Neural cell (in vitro differentiated cells): Measurements from ENCODE around the gene REL. TPM values are rescaled to one million over a fixed set of nuclear protein-coding genes. Genes with fewer than 3 reads are reported as not detected.

Source experiments
- H2AFZ ChIP-seq: fragments of 200-600, 300-800 bp; sonication (generic), shearing (Covaris generic); 2 replicates; pipeline ENCODE4 v1.6.0; 2014; ENCODE audit warnings: low read depth, mild to moderate bottlenecking, antibody characterized with exemption, low read length, moderate library complexity
- H3F3A ChIP-seq: fragments of 200-600 bp; shearing (Covaris generic); 2 replicates; pipeline ENCODE4 v1.6.1; 2016; ENCODE audit warnings: mild to moderate bottlenecking, moderate library complexity, mixed read lengths, antibody characterized with exemption, low read length; ENCODE audit not compliant: insufficient read depth, poor library complexity, severe bottlenecking
- H3K27ac ChIP-seq: fragments of 200-600, 300-800 bp; sonication (generic), shearing (Covaris generic); 2 replicates; pipeline ENCODE4 v1.5.1; 2014; ENCODE audit warnings: mild to moderate bottlenecking, low read length, moderate library complexity
- H3K27me3 ChIP-seq: fragments of 300-800, 200-600 bp; sonication (generic), shearing (Covaris generic); 2 replicates; pipeline ENCODE4 v1.6.0; 2014; ENCODE audit warnings: mild to moderate bottlenecking, low read depth, low read length, moderate library complexity; ENCODE audit not compliant: insufficient read depth
- H3K36me3 ChIP-seq: fragments of 300-800, 200-600 bp; sonication (generic), shearing (Covaris generic); 2 replicates; pipeline ENCODE4 v1.5.1; 2014; ENCODE audit warnings: mild to moderate bottlenecking, antibody characterized with exemption, low read length, moderate library complexity; ENCODE audit not compliant: insufficient read depth
- H3K4me2 ChIP-seq: fragments of 300-800, 200-600 bp; sonication (generic), shearing (Covaris generic); 2 replicates; pipeline ENCODE4 v1.6.0; 2014; ENCODE audit warnings: mild to moderate bottlenecking, low read length
- H3K4me3 ChIP-seq: fragments of 300-800, 200-600 bp; sonication (generic), shearing (Covaris generic); 2 replicates; pipeline ENCODE4 v1.5.1; 2014; ENCODE audit warnings: mild to moderate bottlenecking, low read length, moderate library complexity
- H3K79me2 ChIP-seq: fragments of 200-600 bp; shearing (Covaris generic); replicated peaks from 2 replicates; pipeline ENCODE4 v1.6.0; 2014; ENCODE audit warnings: mild to moderate bottlenecking, low read length, moderate library complexity; ENCODE audit not compliant: insufficient read depth
- H3K9ac ChIP-seq: fragments of 300-800, 200-600 bp; sonication (generic), shearing (Covaris generic); 2 replicates; pipeline ENCODE4 v1.6.1; 2016; ENCODE audit warnings: mild to moderate bottlenecking, low read length, mixed read lengths
- H3K9me2 ChIP-seq: fragments of 200-600 bp; shearing (Covaris generic); 2 replicates; pipeline ENCODE4 v1.6.1; 2016; ENCODE audit warnings: mild to moderate bottlenecking, low read length, mixed read lengths; ENCODE audit not compliant: insufficient read depth
- H3K9me3 ChIP-seq: fragments of 200-600, 300-800 bp; sonication (generic), shearing (Covaris generic); 2 replicates; pipeline ENCODE4 v1.6.1; 2016; ENCODE audit warnings: mild to moderate bottlenecking, mixed run types, low read length, moderate library complexity, mixed read lengths
- H4K20me1 ChIP-seq: fragments of 200-600 bp; shearing (Covaris generic); 2 replicates; pipeline ENCODE4 v1.6.1; 2016; ENCODE audit warnings: mild to moderate bottlenecking, mixed run types; ENCODE audit not compliant: insufficient read depth
- CTCF ChIP-seq: fragments of 450-650 bp; IDR thresholded peaks from 2 replicates; pipeline ENCODE4 v1.5.1; 2014; ENCODE audit warnings: antibody characterized with exemption, mild to moderate bottlenecking, moderate library complexity; ENCODE audit not compliant: poor library complexity, severe bottlenecking
- EP300 ChIP-seq: fragments of 450-650 bp; conservative IDR thresholded peaks from 2 replicates; pipeline ENCODE4 v1.6.1; 2014; ENCODE audit warnings: antibody characterized with exemption, mild to moderate bottlenecking, moderate library complexity; ENCODE audit not compliant: poor library complexity, severe bottlenecking
- EZH2 ChIP-seq: fragments of 200-600, 300-800 bp; shearing (Covaris generic), sonication (generic); IDR thresholded peaks from 2 replicates; pipeline ENCODE4 v1.6.1; 2014; ENCODE audit warnings: antibody characterized with exemption, low read length, borderline replicate concordance, mild to moderate bottlenecking; ENCODE audit not compliant: insufficient read depth, poor library complexity, severe bottlenecking
- MXI1 ChIP-seq: fragments of 450-650 bp; conservative IDR thresholded peaks from 2 replicates; pipeline ENCODE4 v1.6.1; 2014; ENCODE audit warnings: antibody characterized with exemption, mild to moderate bottlenecking; ENCODE audit not compliant: poor library complexity, severe bottlenecking
- POLR2AphosphoS5 ChIP-seq: IDR thresholded peaks from 2 replicates; pipeline ENCODE4 v1.6.1; 2012
- RAD21 ChIP-seq: fragments of 450-650 bp; conservative IDR thresholded peaks from 2 replicates; pipeline ENCODE4 v1.6.1; 2014; ENCODE audit warnings: antibody characterized with exemption, mild to moderate bottlenecking, moderate library complexity
- REST ChIP-seq: IDR thresholded peaks from 2 replicates; pipeline ENCODE4 v1.6.1; 2012; ENCODE audit warnings: borderline replicate concordance
- SMC3 ChIP-seq: fragments of 450-650 bp; conservative IDR thresholded peaks from 2 replicates; pipeline ENCODE4 v1.6.1; 2014; ENCODE audit warnings: antibody characterized with exemption, mild to moderate bottlenecking, moderate library complexity; ENCODE audit not compliant: poor library complexity
- TAF1 ChIP-seq: IDR thresholded peaks from 2 replicates; pipeline ENCODE4 v1.6.1; 2012; ENCODE audit warnings: low read depth
- polyA plus RNA-seq: library from polyadenylated mRNA; depleted of rRNA; stranded (reverse); fragments of >200 nt; gene quantifications from 2 replicates; pipeline ENCODE4 v1.2.3, GENCODE V29; 2014

REL gene
- polyA plus RNA-seq, 1 donor from 2014 or later: 1.9 TPM

- Histone ChIP-seq H3K79me2 (no peaks in the 10 kb centered on the region), H3K9me3 (no peaks in the 10 kb centered on the region), H3K27me3 (no peaks in the 10 kb centered on the region), H2AFZ (no peak overlapping the region), H3K9ac (no peak overlapping the region), H3K27ac (no peak overlapping the region), H3K36me3 (no peaks in the 10 kb centered on the region), H4K20me1 (no peaks in the 10 kb centered on the region), H3K4me2 (no peak overlapping the region), H3F3A (no peaks in the 10 kb centered on the region), H3K4me3 (no peak overlapping the region), H3K9me2 (no peaks in the 10 kb centered on the region)
- TF ChIP-seq SMC3: no peak
- no peak for TF ChIP-seq EZH2
Observed at GRCh38 chr2:60958800-60959199, 77.4 kb downstream of the REL start.

- Histone ChIP-seq H3F3A (no peaks in the 10 kb centered on the region), H3K36me3 (no peaks in the 10 kb centered on the region), H2AFZ (no peak overlapping the region), H3K9me2 (no peaks in the 10 kb centered on the region), H3K4me2 (no peak overlapping the region), H4K20me1 (no peaks in the 10 kb centered on the region), H3K9ac (no peak overlapping the region), H3K27me3 (no peaks in the 10 kb centered on the region), H3K4me3 (no peak overlapping the region), H3K9me3 (no peaks in the 10 kb centered on the region), H3K79me2 (no peaks in the 10 kb centered on the region), H3K27ac (no peak overlapping the region)
- TF ChIP-seq MXI1: no peak
- TF ChIP-seq TAF1: no peak
- TF ChIP-seq RAD21: no peak
- TF ChIP-seq EP300: no peak
- no peak for TF ChIP-seq EZH2
- TF ChIP-seq SMC3: no peak
- no peak for TF ChIP-seq POLR2AphosphoS5
- no peak for TF ChIP-seq REST
- no peak for TF ChIP-seq CTCF
Observed at GRCh38 chr2:60959501-60959900, 78.1 kb downstream of the REL start.

DNA sequence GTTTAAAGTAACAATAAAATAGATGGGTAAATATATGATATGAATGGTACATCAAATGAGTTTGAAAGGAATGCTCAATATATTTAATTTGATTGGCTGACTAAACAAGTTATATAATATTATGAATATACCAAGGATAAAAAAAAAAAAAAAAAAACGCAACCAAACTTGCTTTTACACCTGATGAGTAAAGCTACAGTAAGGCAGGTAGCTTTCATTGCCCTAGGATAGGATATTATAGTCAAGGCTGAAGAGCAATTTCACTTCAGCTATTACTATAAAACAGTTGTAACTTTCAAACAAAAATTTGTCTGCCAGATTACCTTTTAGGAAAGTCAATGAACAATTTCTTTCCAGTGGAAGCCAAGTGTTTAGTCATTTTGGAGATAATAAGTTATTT lies 79.3 kb downstream of the REL start:
- Histone ChIP-seq H3K27ac (no peak overlapping the region), H3K79me2 (no peaks in the 10 kb centered on the region), H3K9ac (no peak overlapping the region), H4K20me1 (no peaks in the 10 kb centered on the region), H3K27me3 (no peaks in the 10 kb centered on the region), H3K36me3 (no peaks in the 10 kb centered on the region), H3F3A (no peaks in the 10 kb centered on the region), H3K9me3 (no peaks in the 10 kb centered on the region), H3K4me3 (no peak overlapping the region), H3K9me2 (no peaks in the 10 kb centered on the region), H3K4me2 (no peak overlapping the region), H2AFZ (no peak overlapping the region)
- TF ChIP-seq EZH2: no peak
- TF ChIP-seq TAF1: no peak
- no peak for TF ChIP-seq MXI1
- TF ChIP-seq POLR2AphosphoS5: no peak
